ENCODE measurements around the gene ENO2.

The ENO2 gene

GRCh38 chr12:6950811-6951540 lies 36.6 kb downstream of the ENO2 start, which contains the start of gene PTPN6:
Gene PTPN6, plus strand, starts transcription at chr12:6951356. Its CDS starts 157 bp downstream, at chr12:6951513.
- TF ChIP-seq POLR2A (IDR thresholded peaks at IDR 0.05; ENCODE audit: low read depth, low read length) (peak; percentile 88), POLR2AphosphoS5 (IDR thresholded peaks at IDR 0.05; ENCODE audit: low read depth, low read length) (peak; percentile 84), TAF1 (IDR thresholded peaks at IDR 0.05; ENCODE audit: borderline replicate concordance, low read depth, low read length) (peak; percentile 61; the same call in 1 of the 2 replicates)
- FAIRE-seq (peak; percentile 98), DNase-seq (ENCODE audit: insufficient read length) (no peak)

- FAIRE-seq (no peak), DNase-seq (ENCODE audit: insufficient read length) (no peak)
- TF ChIP-seq TAF1 (IDR thresholded peaks at IDR 0.05; ENCODE audit: borderline replicate concordance, low read depth, low read length) = no peak; the same call in 1 of the 2 replicates
- no peak for TF ChIP-seq POLR2A (IDR thresholded peaks at IDR 0.05; ENCODE audit: low read depth, low read length)
- no peak; the same call in 1 of the 2 replicates for TF ChIP-seq POLR2AphosphoS5 (IDR thresholded peaks at IDR 0.05; ENCODE audit: low read depth, low read length)
Observed at GRCh38 chr12:6951551-6952120, 37.3 kb downstream of the ENO2 start.

- no peak for DNase-seq (ENCODE audit: insufficient read length)
- no peak for FAIRE-seq
- TF ChIP-seq POLR2AphosphoS5 (IDR thresholded peaks at IDR 0.05; ENCODE audit: low read depth, low read length) = no peak
- peak; percentile 13 for TF ChIP-seq POLR2A (IDR thresholded peaks at IDR 0.05; ENCODE audit: low read depth, low read length)
Observed at GRCh38 chr12:6952121-6952862, 37.9 kb downstream of the ENO2 start.

GRCh38 chr12:6952863-6953441 lies 38.6 kb downstream of the ENO2 start:
- FAIRE-seq (no peak), DNase-seq (ENCODE audit: insufficient read length) (no peak)
- TF ChIP-seq POLR2A (IDR thresholded peaks at IDR 0.05; ENCODE audit: low read depth, low read length) (no peak), TAF1 (IDR thresholded peaks at IDR 0.05; ENCODE audit: borderline replicate concordance, low read depth, low read length) (no peak), POLR2AphosphoS5 (IDR thresholded peaks at IDR 0.05; ENCODE audit: low read depth, low read length) (no peak)

GRCh38 chr12:6953442-6954315 lies 39.3 kb downstream of the ENO2 start:
- peak; percentile 97 for TF ChIP-seq POLR2A (IDR thresholded peaks at IDR 0.05; ENCODE audit: low read depth, low read length)
- TF ChIP-seq TAF1 (IDR thresholded peaks at IDR 0.05; ENCODE audit: borderline replicate concordance, low read depth, low read length) = peak; percentile 90
- peak; percentile 99 for TF ChIP-seq POLR2AphosphoS5 (IDR thresholded peaks at IDR 0.05; ENCODE audit: low read depth, low read length)
- no peak for DNase-seq (ENCODE audit: insufficient read length)
- FAIRE-seq = peak; percentile 99

- FAIRE-seq (peak; percentile 54), DNase-seq (ENCODE audit: insufficient read length) (no peak)
- TF ChIP-seq TAF1 (IDR thresholded peaks at IDR 0.05; ENCODE audit: borderline replicate concordance, low read depth, low read length) (no peak), POLR2A (IDR thresholded peaks at IDR 0.05; ENCODE audit: low read depth, low read length) (no peak; the same call in 1 of the 2 replicates), POLR2AphosphoS5 (IDR thresholded peaks at IDR 0.05; ENCODE audit: low read depth, low read length) (no peak)
Observed at GRCh38 chr12:6954316-6955107, 40.1 kb downstream of the ENO2 start.

- no peak for FAIRE-seq
Observed at GRCh38 chr12:6955108-6956020, 41.0 kb downstream of the ENO2 start.

GRCh38 chr12:6956021-6956727 lies 41.8 kb downstream of the ENO2 start:
- DNase-seq (ENCODE audit: insufficient read length) = no peak

More at GRCh38 chr12:6955108-6956020, 41.0 kb downstream of the ENO2 start:
- TF ChIP-seq POLR2AphosphoS5 (IDR thresholded peaks at IDR 0.05; ENCODE audit: low read depth, low read length) (0 out of 2 replicates have a peak, but pooled peaks have one; percentile 58), TAF1 (IDR thresholded peaks at IDR 0.05; ENCODE audit: borderline replicate concordance, low read depth, low read length) (no peak), POLR2A (IDR thresholded peaks at IDR 0.05; ENCODE audit: low read depth, low read length) (no peak)
- DNase-seq (ENCODE audit: insufficient read length) = no peak

More at GRCh38 chr12:6956021-6956727, 41.8 kb downstream of the ENO2 start:
- peak; percentile 95 for FAIRE-seq
- TF ChIP-seq POLR2A (IDR thresholded peaks at IDR 0.05; ENCODE audit: low read depth, low read length) (no peak; the same call in 1 of the 2 replicates), POLR2AphosphoS5 (IDR thresholded peaks at IDR 0.05; ENCODE audit: low read depth, low read length) (no peak; the same call in 1 of the 2 replicates), TAF1 (IDR thresholded peaks at IDR 0.05; ENCODE audit: borderline replicate concordance, low read depth, low read length) (no peak)
